Central memory CD8-positive, alpha-beta T cell (primary cell): ENCODE data around the gene PHLDB3.

Experiments used
- ATAC-seq: fragments of 150-1000 bp; cut with Tn5 transposase; replicated peaks from 2 replicates; pipeline ENCODE4 v1.10.0; 2022; ENCODE audit warnings: mild to moderate bottlenecking, moderate FRiP score, moderate number of reproducible peaks; ENCODE audit not compliant: poor library complexity, severe bottlenecking; ENCODE audit errors: extremely low read depth
- DNase-seq, 2 donors: peaks; one replicate each; pipeline ENCODE4 v3.0.0; 2021; ENCODE audit warnings: low spot score in 2 of 2
- H3K27ac Mint-ChIP-seq: one replicate; pipeline ENCODE4 v1.8.0; 2022; ENCODE audit warnings: low read depth, mild to moderate bottlenecking, moderate library complexity, mixed read lengths
- H3K27me3 Mint-ChIP-seq: one replicate; pipeline ENCODE4 v1.8.0; 2022; ENCODE audit warnings: mixed read lengths
- H3K36me3 Mint-ChIP-seq: one replicate; pipeline ENCODE4 v1.8.0; 2022; ENCODE audit warnings: mild to moderate bottlenecking, moderate library complexity, mixed read lengths; ENCODE audit not compliant: insufficient read depth
- H3K4me1 Mint-ChIP-seq: one replicate; pipeline ENCODE4 v1.8.0; 2022; ENCODE audit warnings: mixed read lengths
- H3K4me3 Mint-ChIP-seq: one replicate; pipeline ENCODE4 v1.8.0; 2022; ENCODE audit warnings: mild to moderate bottlenecking, moderate library complexity, mixed read lengths
- H3K9me3 Mint-ChIP-seq: one replicate; pipeline ENCODE4 v1.8.0; 2022; ENCODE audit warnings: mixed read lengths

PHLDB3 gene

DNA sequence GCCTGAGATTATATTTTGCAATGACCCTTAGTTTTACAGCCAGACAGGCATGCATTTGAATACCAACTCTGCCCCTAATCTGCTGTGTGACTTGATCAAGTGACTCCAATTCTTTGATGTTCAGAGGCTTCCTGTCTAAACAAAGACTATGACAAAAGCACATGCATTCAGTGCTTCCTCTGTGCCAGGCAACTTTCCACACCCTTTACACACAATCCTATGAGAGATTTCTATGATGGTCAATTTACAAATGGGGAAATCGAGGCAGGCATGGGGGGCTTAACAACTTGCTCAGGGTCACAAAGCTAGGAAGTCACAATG is 35.4 kb downstream of the PHLDB3 start:
- Mint-ChIP-seq H3K4me1 (peaks cover 29% of the 10 kb centered on the region), H3K9me3 (no peaks in the 10 kb centered on the region), H3K27ac (peak overlapping the region; percentile 38), H3K4me3 (no peak overlapping the region), H3K27me3 (no peaks in the 10 kb centered on the region), H3K36me3 (peaks cover 2% of the 10 kb centered on the region)
- ATAC-seq, result peak; percentile 82
- no peak for DNase-seq

- no peaks in the 10 kb centered on the region for H3K9me3 Mint-ChIP-seq
- DNase-seq (no peak), ATAC-seq (no peak)
- peaks cover 3% of the 10 kb centered on the region for H3K36me3 Mint-ChIP-seq
- H3K4me3 Mint-ChIP-seq, result no peak overlapping the region
- H3K27me3 Mint-ChIP-seq, result no peaks in the 10 kb centered on the region
- peaks cover 31% of the 10 kb centered on the region for H3K4me1 Mint-ChIP-seq
- peak overlapping the region; percentile 38 for H3K27ac Mint-ChIP-seq
Observed at GRCh38 chr19:43468354-43469159, 36.0 kb downstream of the PHLDB3 start.

DNA sequence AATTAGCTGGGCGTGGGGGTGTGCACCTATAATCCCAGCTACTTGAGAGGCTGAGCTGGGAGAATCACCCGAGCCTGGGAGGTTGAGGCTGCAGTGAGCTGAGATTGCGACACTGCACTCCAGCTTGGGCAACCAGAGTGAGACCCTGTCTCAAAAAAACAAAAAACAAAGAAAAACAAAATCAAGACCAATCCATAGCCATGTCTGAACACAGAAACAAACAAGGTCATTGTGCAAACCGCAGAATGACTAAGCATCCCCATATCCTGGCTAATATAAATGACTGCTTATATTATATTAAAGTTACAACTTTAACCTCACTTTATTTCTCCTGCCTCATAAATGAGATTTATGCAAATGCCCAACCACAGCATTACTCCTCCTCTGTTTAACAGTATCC is 36.8 kb downstream of the PHLDB3 start:
- peaks cover 6% of the 10 kb centered on the region for H3K36me3 Mint-ChIP-seq
- no peaks in the 10 kb centered on the region for H3K27me3 Mint-ChIP-seq
- DNase-seq (no peak), ATAC-seq (no peak)
- peaks cover 33% of the 10 kb centered on the region for H3K4me1 Mint-ChIP-seq
- H3K27ac Mint-ChIP-seq, result peak overlapping the region; percentile 38
- H3K4me3 Mint-ChIP-seq, result no peak overlapping the region
- H3K9me3 Mint-ChIP-seq, result no peaks in the 10 kb centered on the region

- H3K9me3 Mint-ChIP-seq, result no peaks in the 10 kb centered on the region
- H3K27me3 Mint-ChIP-seq, result no peaks in the 10 kb centered on the region
- peaks cover 33% of the 10 kb centered on the region for H3K4me1 Mint-ChIP-seq
- no peak for DNase-seq
- H3K4me3 Mint-ChIP-seq, result no peak overlapping the region
- no peak for ATAC-seq
- peaks cover 6% of the 10 kb centered on the region for H3K36me3 Mint-ChIP-seq
- peak overlapping the region; percentile 20 for H3K27ac Mint-ChIP-seq
Observed at GRCh38 chr19:43467276-43467675, 37.3 kb downstream of the PHLDB3 start.

DNA sequence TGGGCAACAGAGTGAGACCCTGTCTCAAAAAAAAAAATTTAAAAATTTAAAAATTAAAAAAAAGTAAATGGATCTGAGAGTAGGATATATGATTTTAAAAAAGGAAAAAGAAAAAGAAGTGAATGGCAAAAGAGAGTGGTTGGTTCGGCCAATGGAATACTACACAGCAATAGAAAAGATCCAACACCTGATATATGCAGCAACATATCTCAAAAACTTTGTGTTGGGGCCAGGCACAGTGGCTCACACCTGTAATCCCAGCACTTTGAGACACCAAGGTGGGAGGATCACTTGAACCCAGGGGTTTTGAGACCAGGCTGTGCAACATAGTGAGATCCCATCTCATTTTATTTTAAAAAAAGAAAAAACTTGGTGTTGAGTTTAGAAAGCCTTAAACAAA is 37.8 kb downstream of the PHLDB3 start:
- peaks cover 8% of the 10 kb centered on the region for H3K36me3 Mint-ChIP-seq
- H3K9me3 Mint-ChIP-seq, result no peaks in the 10 kb centered on the region
- no peak for ATAC-seq
- no peak overlapping the region for H3K4me3 Mint-ChIP-seq
- no peaks in the 10 kb centered on the region for H3K27me3 Mint-ChIP-seq
- H3K27ac Mint-ChIP-seq, result peak overlapping the region; percentile 20
- H3K4me1 Mint-ChIP-seq, result peaks cover 33% of the 10 kb centered on the region
- DNase-seq, result no peak

DNA sequence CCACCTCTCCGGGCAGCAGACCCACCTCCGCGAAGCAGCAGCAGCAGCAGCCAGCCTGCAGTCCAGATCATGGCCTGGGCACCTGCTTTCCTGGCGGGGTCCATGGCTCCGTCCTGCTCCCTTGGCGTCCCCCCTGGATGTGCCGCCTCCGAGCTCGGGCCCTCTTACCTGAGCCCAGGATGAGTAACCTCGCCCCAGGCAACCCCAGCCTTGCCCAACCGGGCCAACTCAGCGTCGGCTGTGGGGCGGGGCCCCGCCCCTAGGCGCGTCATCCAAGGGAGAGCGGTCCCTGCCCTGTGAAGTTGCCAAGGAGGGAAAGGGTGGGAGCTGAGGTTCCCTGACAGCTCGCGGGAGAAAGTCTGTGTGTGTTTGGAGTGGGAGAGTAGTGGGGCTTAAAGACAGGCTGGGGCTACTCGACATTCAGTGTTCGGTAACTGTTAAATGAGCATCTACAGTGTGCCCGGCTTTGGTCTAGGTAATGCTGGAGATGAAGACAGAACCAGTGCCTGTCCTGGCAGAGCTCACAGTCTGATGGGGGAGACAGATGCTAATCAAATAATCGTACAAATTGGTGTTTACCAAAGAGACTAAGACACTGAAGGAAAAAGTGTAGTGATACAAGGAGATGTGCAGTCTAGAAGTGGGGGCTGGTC is 39.0 kb downstream of the PHLDB3 start, which contains the start of gene LYPD3:
LYPD3 (minus strand) TSS at position 141 of the 653 bp plus-strand sequence; CDS start at position 104, 37 bp downstream.
- peak within 1 kb of the TSS; percentile 86 for H3K27ac Mint-ChIP-seq
- DNase-seq, result no peak
- no peaks in the 10 kb centered on the region for H3K9me3 Mint-ChIP-seq
- H3K4me1 Mint-ChIP-seq, result peaks cover 43% of the 10 kb centered on the region
- peaks cover 8% of the 10 kb centered on the region for H3K36me3 Mint-ChIP-seq
- H3K4me3 Mint-ChIP-seq, result peak within 1 kb of the TSS; percentile 89
- no peaks in the 10 kb centered on the region for H3K27me3 Mint-ChIP-seq
- no peak for ATAC-seq

DNA sequence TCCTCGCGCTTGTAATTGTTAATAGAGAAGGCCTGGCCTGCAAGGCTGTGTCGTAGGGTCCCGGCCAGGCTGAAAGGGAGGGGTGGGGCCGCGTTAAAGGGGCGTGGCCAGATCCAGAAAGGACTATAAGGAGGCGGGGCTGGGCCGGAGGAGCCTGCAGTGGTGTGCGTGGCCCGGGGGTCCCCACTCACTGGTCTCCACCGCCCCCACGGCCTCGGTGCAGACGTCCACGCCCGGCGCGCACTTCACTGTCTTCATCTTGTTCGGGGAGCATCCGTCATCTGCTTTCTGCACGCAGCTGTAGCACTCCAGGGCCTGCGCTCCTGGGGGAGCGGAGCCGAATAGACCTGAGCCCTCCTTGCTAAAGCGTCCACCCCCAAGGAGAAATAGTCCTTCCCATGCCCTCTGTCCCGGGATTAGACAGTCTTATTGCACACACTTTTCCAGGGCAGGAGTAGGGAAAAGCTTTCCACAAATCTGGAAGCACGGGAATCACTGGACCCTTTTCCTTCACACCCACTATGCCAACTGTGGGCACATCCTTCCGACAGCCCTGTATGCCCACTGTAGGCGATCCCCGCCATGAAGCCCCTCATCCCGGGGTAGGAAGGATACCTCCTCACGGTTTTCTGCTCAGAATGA is 40.3 kb downstream of the PHLDB3 start:
- H3K27ac Mint-ChIP-seq, result peak overlapping the region; percentile 86
- DNase-seq (no peak), ATAC-seq (no peak)
- H3K36me3 Mint-ChIP-seq, result peaks cover 6% of the 10 kb centered on the region
- H3K4me1 Mint-ChIP-seq, result peaks cover 41% of the 10 kb centered on the region
- H3K9me3 Mint-ChIP-seq, result no peaks in the 10 kb centered on the region
- peak overlapping the region; percentile 89 for H3K4me3 Mint-ChIP-seq
- H3K27me3 Mint-ChIP-seq, result no peaks in the 10 kb centered on the region

- peak; percentile 80 for ATAC-seq
- H3K27me3 Mint-ChIP-seq, result no peaks in the 10 kb centered on the region
- peak overlapping the region; percentile 86 for H3K27ac Mint-ChIP-seq
- DNase-seq, result peak; percentile 97
- peak overlapping the region; percentile 89 for H3K4me3 Mint-ChIP-seq
- H3K9me3 Mint-ChIP-seq, result no peaks in the 10 kb centered on the region
- H3K36me3 Mint-ChIP-seq, result peaks cover 6% of the 10 kb centered on the region
- H3K4me1 Mint-ChIP-seq, result peaks cover 36% of the 10 kb centered on the region
Observed at GRCh38 chr19:43463381-43464133, 41.0 kb downstream of the PHLDB3 start.

DNA sequence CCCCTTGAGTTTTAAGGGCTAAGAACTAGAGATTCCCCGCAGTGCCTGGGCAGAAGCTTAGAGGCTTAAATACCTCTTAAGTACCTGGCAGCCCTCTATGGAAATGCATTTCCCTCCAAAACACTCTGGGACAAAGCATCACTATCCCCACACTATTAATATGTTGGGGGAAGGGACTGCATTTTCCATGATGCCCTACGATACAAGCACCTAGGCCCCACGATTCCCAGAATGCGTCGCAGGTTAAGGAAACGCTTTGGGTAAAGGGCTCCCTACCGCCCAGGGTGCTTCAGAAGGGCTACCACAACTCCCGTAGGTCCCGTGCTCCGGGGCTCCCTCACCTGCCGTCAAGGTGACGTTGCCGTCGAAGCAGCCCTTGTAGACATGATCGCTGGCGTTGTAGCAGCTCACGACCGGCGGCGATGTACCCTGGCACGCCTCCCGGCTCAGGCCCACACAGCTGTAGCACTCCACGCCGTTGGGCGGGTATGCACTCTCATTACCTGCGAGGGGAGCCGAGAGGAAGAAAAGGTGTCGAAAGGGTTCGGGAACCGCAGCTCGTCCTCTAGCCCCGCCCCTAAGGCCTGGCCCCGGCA is 41.7 kb downstream of the PHLDB3 start:
- Mint-ChIP-seq H3K4me3 (peak overlapping the region; percentile 89), H3K27me3 (no peaks in the 10 kb centered on the region), H3K9me3 (no peaks in the 10 kb centered on the region), H3K27ac (peak overlapping the region; percentile 86), H3K4me1 (peaks cover 29% of the 10 kb centered on the region), H3K36me3 (peaks cover 6% of the 10 kb centered on the region)
- DNase-seq, result no peak
- no peak for ATAC-seq

- Mint-ChIP-seq H3K9me3 (no peaks in the 10 kb centered on the region), H3K27ac (no peak overlapping the region), H3K36me3 (peaks cover 6% of the 10 kb centered on the region), H3K27me3 (no peaks in the 10 kb centered on the region), H3K4me3 (no peak overlapping the region), H3K4me1 (peaks cover 28% of the 10 kb centered on the region)
- DNase-seq (no peak), ATAC-seq (no peak)
Observed at GRCh38 chr19:43462383-43462782, 42.2 kb downstream of the PHLDB3 start.

DNA sequence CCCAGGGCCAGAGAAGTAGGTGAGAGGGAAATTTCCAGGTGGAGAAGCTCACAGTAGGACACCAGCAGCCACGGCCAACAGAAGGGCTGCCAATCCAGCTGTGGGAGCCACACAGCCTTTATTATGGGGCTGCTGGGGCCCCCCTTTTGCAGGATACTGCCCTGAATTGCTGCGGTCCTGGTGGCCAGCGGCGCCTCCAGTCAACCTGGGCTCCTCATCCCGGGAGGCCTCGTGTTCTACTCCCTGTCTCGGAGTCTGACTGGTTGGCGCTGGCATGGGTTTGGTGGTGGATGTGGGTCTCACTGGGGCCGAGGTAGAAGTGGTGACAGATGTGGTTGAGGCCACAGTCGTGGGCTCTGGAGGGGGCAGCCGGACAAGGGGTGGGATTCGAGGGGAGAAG is 43.2 kb downstream of the PHLDB3 start:
- Mint-ChIP-seq H3K4me1 (peaks cover 24% of the 10 kb centered on the region), H3K4me3 (no peak overlapping the region)

More for the DNA sequence above, 43.2 kb downstream of the PHLDB3 start:
- Mint-ChIP-seq H3K27me3 (no peaks in the 10 kb centered on the region), H3K27ac (peak overlapping the region; percentile 53), H3K9me3 (no peaks in the 10 kb centered on the region), H3K36me3 (peaks cover 6% of the 10 kb centered on the region)
- ATAC-seq, result no peak
- no peak for DNase-seq
